Osteoblast (primary cell): Measurements from ENCODE around the gene HACL1. TPM values are rescaled to one million over a fixed set of nuclear protein-coding genes. Genes with fewer than 3 reads are reported as not detected.
"Not testable (repeated sequence)": the region's sequence is repeated elsewhere in the genome, so short reads cannot be mapped to it uniquely, and the experiment has no call there.

Source experiments
- DNase-seq: peaks from one replicate; pipeline ENCODE4 v3.0.0; 2011; ENCODE audit warnings: low spot score, mixed read lengths; ENCODE audit not compliant: insufficient read length; ENCODE audit errors: missing footprints
- H2AFZ ChIP-seq: 2 replicates; pipeline ENCODE4 v1.6.0; 2011; ENCODE audit warnings: mild to moderate bottlenecking, low read length
- H3K27ac ChIP-seq: 2 replicates; pipeline ENCODE4 v1.5.1; 2011; ENCODE audit warnings: mild to moderate bottlenecking, low read depth, low read length, moderate library complexity
- H3K27me3 ChIP-seq: 2 replicates; pipeline ENCODE4 v1.6.0; 2012; ENCODE audit warnings: mild to moderate bottlenecking, control low read depth, inconsistent platforms, low read length, moderate library complexity; ENCODE audit not compliant: insufficient read depth
- H3K36me3 ChIP-seq: 2 replicates; pipeline ENCODE4 v1.5.1; 2011; ENCODE audit warnings: mild to moderate bottlenecking, low read length, control low read depth, moderate library complexity; ENCODE audit not compliant: insufficient read depth
- H3K4me1 ChIP-seq: 2 replicates; pipeline ENCODE4 v1.5.1; 2011; ENCODE audit warnings: mild to moderate bottlenecking, low read length, control low read depth, moderate library complexity; ENCODE audit not compliant: insufficient read depth
- H3K4me2 ChIP-seq: 2 replicates; pipeline ENCODE4 v1.6.0; 2011; ENCODE audit warnings: mild to moderate bottlenecking, low read length; ENCODE audit not compliant: insufficient read depth
- H3K4me3 ChIP-seq: fragments of 200-600 bp; sonication (generic); 3 replicates; pipeline ENCODE4 v1.5.1; 2012; ENCODE audit warnings: mild to moderate bottlenecking, low read length, inconsistent platforms; ENCODE audit not compliant: insufficient read depth
- H3K79me2 ChIP-seq: 2 replicates; pipeline ENCODE4 v1.6.0; 2012; ENCODE audit warnings: mild to moderate bottlenecking, low read length, control low read depth, inconsistent platforms; ENCODE audit not compliant: insufficient read depth
- H3K9me3 ChIP-seq: 2 replicates; pipeline ENCODE4 v1.5.1; 2011; ENCODE audit warnings: low read depth, low read length, control low read depth
- H4K20me1 ChIP-seq: 2 replicates; pipeline ENCODE4 v1.6.0; 2012; ENCODE audit warnings: mild to moderate bottlenecking, low read length, control low read depth; ENCODE audit not compliant: insufficient read depth
- CTCF ChIP-seq: IDR thresholded peaks from 2 replicates; pipeline ENCODE4 v1.5.1; 2011; ENCODE audit warnings: mild to moderate bottlenecking, low read depth, low read length, moderate library complexity; ENCODE audit errors: extremely low read depth
- total RNA-seq: library from RNA; depleted of rRNA; stranded (reverse); fragments of >200 nt; gene quantifications from 2 replicates; pipeline ENCODE4 v1.2.3, GENCODE V29; 2012

The HACL1 gene
- total RNA-seq, 1 donor, result 34.7 TPM

- Histone ChIP-seq H3K27ac (peak overlapping the region; percentile 94), H3K36me3 (no peaks in the 10 kb centered on the region), H3K4me1 (peaks cover 36% of the 10 kb centered on the region), H3K79me2 (peaks cover 5% of the 10 kb centered on the region), H4K20me1 (no peaks in the 10 kb centered on the region), H3K9me3 (no peaks in the 10 kb centered on the region), H3K4me3 (peak overlapping the region; percentile 64), H2AFZ (peak overlapping the region; percentile 84), H3K27me3 (no peaks in the 10 kb centered on the region), H3K4me2 (peak overlapping the region; percentile 84)
- peak; percentile 67 for DNase-seq
- peak; percentile 84 for TF ChIP-seq CTCF
Measured at GRCh38 chr3:15629860-15630597, 28.7 kb upstream of the HACL1 start.

GRCh38 chr3:15628967-15629366 is 27.6 kb upstream of the HACL1 start:
- DNase-seq, result peak; percentile 72
- Histone ChIP-seq H3K27me3 (no peaks in the 10 kb centered on the region), H3K4me2 (no peak overlapping the region), H3K4me3 (no peak overlapping the region), H3K79me2 (peaks cover 5% of the 10 kb centered on the region), H2AFZ (no peak overlapping the region), H3K4me1 (peaks cover 26% of the 10 kb centered on the region), H3K9me3 (no peaks in the 10 kb centered on the region), H3K36me3 (no peaks in the 10 kb centered on the region), H3K27ac (no peak overlapping the region), H4K20me1 (no peaks in the 10 kb centered on the region)
- no peak for TF ChIP-seq CTCF

GRCh38 chr3:15623535-15624440 is 22.4 kb upstream of the HACL1 start:
- Histone ChIP-seq H4K20me1 (no peaks in the 10 kb centered on the region), H3K4me2 (no peak overlapping the region), H3K4me1 (no peaks in the 10 kb centered on the region), H2AFZ (no peak overlapping the region), H3K27ac (no peak overlapping the region), H3K4me3 (no peak overlapping the region), H3K9me3 (no peaks in the 10 kb centered on the region), H3K79me2 (no peaks in the 10 kb centered on the region), H3K27me3 (no peaks in the 10 kb centered on the region), H3K36me3 (no peaks in the 10 kb centered on the region)
- no peak for TF ChIP-seq CTCF
- DNase-seq, result no peak

- not testable (repeated sequence) for H3K27me3 ChIP-seq, H3K36me3 ChIP-seq, H3K9me3 ChIP-seq, H4K20me1 ChIP-seq, DNase-seq, H3K79me2 ChIP-seq, H2AFZ ChIP-seq, H3K4me3 ChIP-seq, H3K27ac ChIP-seq, H3K4me2 ChIP-seq
- peaks cover 11% of the 10 kb centered on the region for H3K4me1 ChIP-seq
Measured at GRCh38 chr3:15619659-15620464, 18.5 kb upstream of the HACL1 start.
